HK-2 (cell line): ENCODE measurements around the gene ERICH6B.
A peak's percentile ranks its signal among the peaks of the same experiment; 100 is the strongest.
"Not testable (repeated sequence)": the region's sequence is repeated elsewhere in the genome, so short reads cannot be mapped to it uniquely, and the experiment has no call there.

Experiments used
- DNase-seq: peaks from one replicate; pipeline ENCODE4 v3.0.0-alpha.2; 2018; ENCODE audit not compliant: unreplicated experiment

Gene ERICH6B

DNA sequence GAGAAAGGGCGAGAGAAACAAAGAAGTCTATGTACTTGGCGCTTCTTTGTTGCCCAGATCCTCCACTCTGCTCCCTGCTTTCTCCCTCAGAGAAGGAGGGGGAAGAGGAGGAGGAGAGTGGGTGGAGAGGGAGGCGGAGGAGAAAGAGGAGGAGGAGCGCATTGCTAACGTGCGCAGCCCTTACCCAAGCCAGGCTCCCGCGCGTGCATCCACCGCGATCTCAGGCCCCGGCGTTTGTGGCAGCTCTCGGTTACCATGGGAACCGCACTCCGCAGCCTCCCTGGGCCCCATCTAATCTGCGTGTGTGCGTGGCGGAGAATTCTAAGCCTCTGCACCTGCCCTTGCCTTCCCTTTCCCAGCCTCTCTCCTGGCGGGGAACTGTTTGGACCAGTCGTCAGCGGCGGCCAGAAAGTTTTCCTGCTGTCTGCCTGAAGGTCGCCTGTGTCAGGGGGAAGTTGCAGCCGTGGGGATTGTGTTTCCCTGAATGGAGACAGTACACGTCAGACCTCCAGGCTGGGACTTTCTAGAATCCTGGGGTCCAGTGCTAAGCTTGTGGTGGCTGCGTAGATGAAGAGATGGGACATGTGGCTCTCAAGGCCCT lies at the start of gene ERICH6B:
Gene ERICH6B (minus strand): TSS at position 239 of the 601 bp plus-strand sequence. CDS start 18,734 bp downstream, outside the sequence.
- DNase-seq: peak; percentile 1

DNA sequence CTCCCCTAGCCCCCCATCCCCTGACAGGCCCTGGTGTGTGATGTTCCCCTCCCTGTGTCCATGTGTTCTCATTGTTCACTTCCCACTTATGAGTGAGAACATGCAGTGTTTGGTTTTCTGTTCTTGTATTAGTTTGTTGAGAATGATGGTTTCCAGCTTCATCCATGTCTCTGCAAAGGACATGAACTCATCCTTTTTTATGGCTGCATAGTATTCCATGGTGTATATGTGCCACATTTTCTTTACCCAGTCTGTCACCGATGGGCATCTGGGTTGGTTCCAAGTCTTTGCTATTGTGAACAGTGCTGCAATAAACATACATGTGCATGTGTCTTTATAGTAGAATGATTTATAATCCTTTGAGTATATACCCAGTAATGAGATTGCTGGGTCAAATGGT lies 47.4 kb upstream of the ERICH6B start:
- DNase-seq: not testable (repeated sequence)

DNA sequence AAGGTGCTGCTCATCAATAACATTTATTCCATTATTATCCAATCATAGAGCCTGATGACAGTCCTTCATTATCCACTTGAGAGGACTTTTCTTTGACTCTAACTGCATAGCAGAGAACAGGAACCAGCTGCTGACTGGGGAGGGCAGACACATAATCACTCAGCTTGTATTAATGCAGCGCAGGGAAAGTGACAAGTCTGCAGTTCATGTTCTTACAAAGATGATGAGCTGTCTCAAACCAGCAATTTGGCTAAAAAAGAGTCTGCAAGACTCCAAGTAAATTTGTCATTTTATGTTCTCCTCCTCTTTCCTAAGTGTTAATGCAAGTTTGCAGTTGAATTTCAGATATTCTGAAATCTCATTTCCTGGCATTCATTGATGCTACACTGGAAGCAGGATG lies 46.6 kb upstream of the ERICH6B start:
- DNase-seq: no peak

DNA sequence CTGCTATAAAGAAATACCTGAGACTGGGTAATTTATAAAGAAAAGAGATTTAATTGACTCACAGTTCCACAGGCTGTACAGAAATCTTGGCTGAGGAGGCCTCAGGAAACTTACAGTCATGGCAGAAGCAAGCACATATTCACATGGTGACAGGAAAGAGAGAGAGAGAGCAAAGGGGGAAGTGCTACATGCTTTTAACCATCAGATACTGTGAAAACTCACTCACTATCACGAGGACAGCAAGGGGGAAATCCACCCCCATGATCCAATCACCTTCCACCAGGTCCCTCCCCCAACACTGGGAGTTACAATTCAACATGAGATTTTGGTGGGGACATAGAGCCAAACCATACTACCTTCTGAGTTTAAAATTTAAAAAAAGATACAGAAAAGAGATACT lies 44.9 kb upstream of the ERICH6B start:
- not testable (repeated sequence) for DNase-seq

DNA sequence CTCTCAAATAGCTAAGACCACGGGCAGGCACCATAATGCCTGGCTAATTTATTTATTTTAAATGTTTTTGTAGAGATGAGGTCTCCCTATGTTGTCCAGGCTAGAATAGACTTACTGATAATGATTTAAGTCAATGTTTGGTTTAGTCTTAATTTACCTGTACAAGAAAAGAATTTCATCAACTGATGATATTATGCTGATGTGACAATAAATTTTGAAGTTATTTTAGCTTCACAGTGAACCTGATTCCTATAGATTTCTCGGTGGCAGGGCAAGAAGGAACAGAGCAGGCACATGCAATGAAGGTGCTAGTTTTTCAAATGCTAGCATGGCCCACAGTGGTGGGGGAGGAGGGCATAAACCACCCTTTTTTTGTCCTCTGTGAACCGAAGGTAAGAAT lies 44.0 kb upstream of the ERICH6B start:
- DNase-seq: no peak

DNA sequence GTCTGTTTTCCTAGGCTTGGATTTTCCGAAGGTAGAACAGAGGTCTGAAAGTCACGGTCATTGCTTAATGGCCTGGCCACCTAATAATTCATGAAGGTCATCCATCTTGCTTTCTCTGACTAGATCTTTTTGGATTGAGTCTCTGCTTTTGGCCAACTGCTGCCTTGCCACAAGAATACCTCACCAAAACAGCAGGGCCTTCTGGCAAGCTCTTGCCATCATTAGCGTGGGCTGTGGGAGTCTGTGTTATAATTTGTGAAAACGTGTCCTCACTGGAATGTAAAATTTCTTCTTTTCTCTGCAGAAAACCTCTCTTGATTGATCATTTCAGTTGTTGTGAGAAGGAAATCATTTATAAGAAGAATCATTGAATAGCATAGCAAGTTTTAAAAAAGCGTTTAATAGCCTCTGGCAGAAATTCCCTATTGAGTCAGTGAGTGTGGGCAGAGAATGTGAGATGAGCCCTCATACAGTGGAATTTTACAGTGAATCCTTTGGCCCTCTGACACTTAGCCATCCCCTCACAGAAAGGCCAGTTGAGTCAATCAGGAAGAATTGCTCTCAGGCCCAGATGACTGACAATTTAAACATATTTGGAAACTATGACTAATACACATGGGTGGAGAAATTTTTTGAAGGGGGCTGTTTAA lies 43.2 kb upstream of the ERICH6B start:
- no peak for DNase-seq

GRCh38 chr13:45654633-45655349 lies 39.3 kb upstream of the ERICH6B start:
- DNase-seq: no peak

DNA sequence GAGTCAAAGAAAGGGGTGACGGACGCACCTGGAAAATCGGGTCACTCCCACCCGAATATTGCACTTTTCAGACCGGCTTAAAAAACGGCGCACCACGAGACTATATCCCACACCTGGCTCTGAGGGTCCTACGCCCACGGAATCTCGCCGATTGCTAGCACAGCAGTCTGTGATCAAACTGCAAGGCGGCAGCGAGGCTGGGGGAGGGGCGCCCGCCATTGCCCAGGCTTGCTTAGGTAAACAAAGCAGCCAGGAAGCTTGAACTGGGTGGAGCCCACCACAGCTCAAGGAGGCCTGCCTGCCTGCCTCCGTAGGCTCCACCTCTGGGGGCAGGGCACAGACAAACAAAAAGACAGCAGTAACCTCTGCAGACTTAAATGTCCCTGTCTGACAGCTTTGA lies 29.7 kb upstream of the ERICH6B start:
- not testable (repeated sequence) for DNase-seq

- DNase-seq: not testable (repeated sequence)
Measured at GRCh38 chr13:45642159-45642558, 26.6 kb upstream of the ERICH6B start.

DNA sequence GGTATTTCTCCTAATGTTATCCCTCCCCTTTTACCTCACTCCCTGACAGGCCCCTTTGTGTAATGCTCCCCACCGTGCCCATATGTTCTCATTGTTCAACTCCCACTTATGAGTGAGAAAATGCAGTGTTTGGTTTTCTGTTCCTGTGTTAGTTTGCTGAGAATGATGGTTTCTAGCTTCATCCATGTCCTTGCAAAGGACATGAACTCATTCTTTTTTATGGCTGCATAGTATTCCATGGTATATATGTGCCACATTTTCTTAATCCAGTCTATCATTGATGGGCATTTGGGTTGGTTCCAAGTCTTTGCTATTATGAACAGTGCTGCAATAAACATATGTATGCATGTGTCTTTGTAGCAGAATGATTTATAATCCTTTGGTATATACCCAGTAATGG lies 19.8 kb upstream of the ERICH6B start:
- not testable (repeated sequence) for DNase-seq

GRCh38 chr13:45630791-45631190 lies 15.3 kb upstream of the ERICH6B start:
- no peak for DNase-seq

- DNase-seq: no peak
Measured at GRCh38 chr13:45629940-45630339, 14.4 kb upstream of the ERICH6B start.

GRCh38 chr13:45628094-45628493 lies 12.6 kb upstream of the ERICH6B start:
- DNase-seq: no peak

DNA sequence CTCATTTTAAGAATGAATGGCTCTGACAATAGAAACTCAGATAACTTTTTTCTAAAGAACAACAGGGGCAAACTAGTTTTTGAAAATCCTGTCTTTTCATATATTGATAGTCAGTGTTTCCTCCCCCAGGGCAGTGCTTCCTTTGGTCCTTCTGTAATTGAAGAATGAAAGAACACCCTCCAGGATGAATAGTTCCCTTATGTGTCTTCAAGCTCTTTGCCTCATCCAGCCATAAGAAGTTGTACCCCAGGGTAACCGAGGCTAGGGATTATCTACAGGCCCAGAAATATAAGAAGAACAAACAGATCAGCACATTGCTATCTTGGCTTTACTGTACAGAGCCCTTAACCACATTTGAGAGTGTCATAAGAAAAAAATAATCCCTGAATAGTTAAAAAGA lies 12.1 kb upstream of the ERICH6B start:
- DNase-seq: no peak

DNA sequence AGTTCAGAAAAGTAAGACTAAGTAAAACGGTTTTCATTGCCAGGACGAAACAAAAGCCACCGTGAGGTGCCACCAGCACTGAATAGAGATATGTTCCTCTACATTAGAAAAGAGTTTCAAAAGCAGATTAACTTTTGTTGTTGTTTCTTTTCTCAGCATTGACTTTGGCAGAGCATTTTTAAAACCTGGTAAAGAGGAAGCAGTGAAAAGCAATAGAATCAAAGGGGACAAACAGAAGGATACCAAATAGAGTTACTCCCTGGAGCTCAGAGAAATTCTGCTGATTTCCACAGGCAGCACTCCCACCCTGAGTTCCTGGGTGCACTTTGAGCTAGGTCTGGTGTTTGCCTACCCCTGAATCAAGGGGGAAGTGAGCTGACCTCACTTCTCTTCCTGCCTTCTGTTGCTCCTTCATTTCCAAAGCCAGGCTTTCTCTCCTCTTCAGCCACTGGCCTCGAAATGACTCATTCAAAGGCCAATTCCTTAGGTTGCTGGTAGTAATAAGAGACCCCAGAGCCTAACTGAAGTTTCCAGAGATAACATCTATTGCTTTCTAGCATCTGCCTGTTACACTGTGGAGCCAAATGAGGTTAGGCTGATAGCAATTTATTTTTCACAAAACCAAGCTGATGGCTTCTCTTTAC lies 11.3 kb upstream of the ERICH6B start:
- no peak for DNase-seq

DNA sequence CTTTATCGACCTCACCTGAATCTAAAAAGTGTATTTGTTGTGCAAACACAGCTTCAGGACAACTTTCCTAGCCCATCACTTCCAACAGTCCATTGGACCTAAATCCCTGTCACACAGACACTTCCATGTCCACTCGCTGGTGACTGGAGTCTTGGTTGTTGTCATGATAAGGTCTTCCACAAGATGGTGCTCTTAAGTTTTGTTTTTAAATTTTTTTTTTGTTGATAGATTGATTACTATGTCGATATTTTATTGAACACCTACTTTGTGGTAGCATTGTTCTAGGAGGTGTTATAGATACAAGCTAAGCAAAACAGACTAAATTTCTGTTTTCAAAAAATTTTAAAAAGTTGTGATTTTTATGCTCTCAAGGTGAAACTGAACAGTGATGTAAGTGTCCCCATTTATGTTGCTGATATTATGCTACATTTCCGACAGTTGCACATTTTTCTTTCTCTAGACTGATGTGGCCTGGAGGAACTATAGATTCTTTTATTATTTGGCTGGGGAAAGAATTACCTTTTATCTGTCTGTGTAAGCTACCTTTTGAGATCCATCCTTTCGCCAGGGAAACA lies 8.1 kb upstream of the ERICH6B start:
- no peak for DNase-seq

- no peak for DNase-seq
Measured at GRCh38 chr13:45621950-45622349, 6.4 kb upstream of the ERICH6B start.

- DNase-seq: no peak
Measured at GRCh38 chr13:45607931-45608330, 7.6 kb downstream of the ERICH6B start.

DNA sequence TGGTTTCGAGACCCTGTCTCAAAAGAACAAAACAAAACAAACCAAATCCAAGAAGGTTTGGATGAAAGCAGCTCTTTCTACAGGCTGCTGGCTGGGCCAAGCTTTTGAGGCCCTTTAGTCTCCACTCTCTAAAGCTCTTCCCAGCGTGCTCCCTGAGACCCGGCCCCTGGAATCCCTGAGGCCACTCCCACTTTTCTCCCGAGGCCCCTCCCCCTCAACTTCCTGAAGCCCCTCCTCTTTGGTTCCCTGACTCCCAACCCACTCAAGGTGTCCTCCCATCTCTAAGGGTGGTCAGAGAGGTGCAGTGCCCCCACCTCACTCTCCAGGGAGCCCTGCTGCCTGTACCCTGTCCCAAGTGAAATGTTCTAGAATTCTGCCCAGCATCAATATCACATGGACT lies 10.6 kb downstream of the ERICH6B start:
- DNase-seq: no peak

- DNase-seq: no peak
Measured at GRCh38 chr13:45603338-45603737, 12.2 kb downstream of the ERICH6B start.

- DNase-seq: no peak
Measured at GRCh38 chr13:45602183-45603170, 13.1 kb downstream of the ERICH6B start.
